ENCODE results near the gene TAT. TPM values are rescaled to one million over a fixed set of nuclear protein-coding genes. Genes with fewer than 3 reads are reported as not detected.

Gene TAT
- polyA plus RNA-seq, 3 donors, result not detected

DNA sequence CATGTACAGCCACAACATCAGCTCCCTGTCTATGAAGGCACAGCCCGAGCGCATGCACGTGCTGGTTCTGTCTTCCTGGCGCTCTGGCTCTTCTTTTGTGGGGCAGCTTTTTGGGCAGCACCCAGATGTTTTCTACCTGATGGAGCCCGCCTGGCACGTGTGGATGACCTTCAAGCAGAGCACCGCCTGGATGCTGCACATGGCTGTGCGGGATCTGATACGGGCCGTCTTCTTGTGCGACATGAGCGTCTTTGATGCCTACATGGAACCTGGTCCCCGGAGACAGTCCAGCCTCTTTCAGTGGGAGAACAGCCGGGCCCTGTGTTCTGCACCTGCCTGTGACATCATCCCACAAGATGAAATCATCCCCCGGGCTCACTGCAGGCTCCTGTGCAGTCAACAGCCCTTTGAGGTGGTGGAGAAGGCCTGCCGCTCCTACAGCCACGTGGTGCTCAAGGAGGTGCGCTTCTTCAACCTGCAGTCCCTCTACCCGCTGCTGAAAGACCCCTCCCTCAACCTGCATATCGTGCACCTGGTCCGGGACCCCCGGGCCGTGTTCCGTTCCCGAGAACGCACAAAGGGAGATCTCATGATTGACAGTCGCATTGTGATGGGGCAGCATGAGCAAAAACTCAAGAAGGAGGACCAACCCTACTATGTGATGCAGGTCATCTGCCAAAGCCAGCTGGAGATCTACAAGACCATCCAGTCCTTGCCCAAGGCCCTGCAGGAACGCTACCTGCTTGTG is 40.0 kb downstream of the TAT start:
- Mint-ChIP-seq H3K4me3 (no peak overlapping the region), H3K4me1 (no peaks in the 10 kb centered on the region), H3K36me3 (no peaks in the 10 kb centered on the region), H3K27ac (peak overlapping the region in 1 of 7 donors; percentile 32), H3K27me3 (ENCODE audit: low read depth in 3 of 3) (peaks cover 5 to 11% (median 10%) of the 10 kb centered on the region in 3 donors), H3K9me3 (peaks cover 0 to 2% (median 0%) of the 10 kb centered on the region in 7 donors)
- no peaks in the 10 kb centered on the region for H3K36me3 ChIP-seq (replicated peaks in 1 of 2; ENCODE audit: control insufficient read depth in 1 of 2, insufficient read depth in 2 of 2, low read length in 2 of 2)
- no peak for DNase-seq
- intact Hi-C loops (cut with micrococcal nuclease), result no loop called here
- H3K4me1 ChIP-seq (ENCODE audit: control insufficient read depth in 1 of 2, insufficient read depth in 2 of 2, low read length in 2 of 2), result no peaks in the 10 kb centered on the region
- no peak overlapping the region for H3K4me3 ChIP-seq (replicated peaks in 1 of 3; ENCODE audit: low read depth in 2 of 3, low read length in 3 of 3)
- H3K79me2 ChIP-seq (ENCODE audit: insufficient read depth, low read length), result no peaks in the 10 kb centered on the region
- no peak overlapping the region for H3K9ac ChIP-seq (ENCODE audit: insufficient read depth, low read length, poor library complexity, severe bottlenecking)
- 94% methylated on average over 27 of the region's 28 CpGs for WGBS (ENCODE audit: insufficient coverage)
- H2AFZ ChIP-seq (ENCODE audit: insufficient read depth, low read depth, low read length, poor library complexity, severe bottlenecking), result no peak overlapping the region
- no peaks in the 10 kb centered on the region for H4K20me1 ChIP-seq (ENCODE audit: insufficient read depth, low read length)
- H3K9me3 ChIP-seq (replicated peaks in 1 of 2; ENCODE audit: control insufficient read depth in 1 of 2, insufficient read depth in 1 of 2, low read length in 2 of 2), result no peaks in the 10 kb centered on the region
- H3K27ac ChIP-seq (ENCODE audit: low read depth in 1 of 2, low read length in 2 of 2), result no peak overlapping the region
- TF ChIP-seq, protein P1, sequence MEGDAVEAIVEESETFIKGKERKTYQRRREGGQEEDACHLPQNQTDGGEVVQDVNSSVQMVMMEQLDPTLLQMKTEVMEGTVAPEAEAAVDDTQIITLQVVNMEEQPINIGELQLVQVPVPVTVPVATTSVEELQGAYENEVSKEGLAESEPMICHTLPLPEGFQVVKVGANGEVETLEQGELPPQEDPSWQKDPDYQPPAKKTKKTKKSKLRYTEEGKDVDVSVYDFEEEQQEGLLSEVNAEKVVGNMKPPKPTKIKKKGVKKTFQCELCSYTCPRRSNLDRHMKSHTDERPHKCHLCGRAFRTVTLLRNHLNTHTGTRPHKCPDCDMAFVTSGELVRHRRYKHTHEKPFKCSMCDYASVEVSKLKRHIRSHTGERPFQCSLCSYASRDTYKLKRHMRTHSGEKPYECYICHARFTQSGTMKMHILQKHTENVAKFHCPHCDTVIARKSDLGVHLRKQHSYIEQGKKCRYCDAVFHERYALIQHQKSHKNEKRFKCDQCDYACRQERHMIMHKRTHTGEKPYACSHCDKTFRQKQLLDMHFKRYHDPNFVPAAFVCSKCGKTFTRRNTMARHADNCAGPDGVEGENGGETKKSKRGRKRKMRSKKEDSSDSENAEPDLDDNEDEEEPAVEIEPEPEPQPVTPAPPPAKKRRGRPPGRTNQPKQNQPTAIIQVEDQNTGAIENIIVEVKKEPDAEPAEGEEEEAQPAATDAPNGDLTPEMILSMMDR (IDR thresholded peaks at IDR 0.05), result no peak
- H3K4me2 ChIP-seq (replicated peaks; ENCODE audit: extremely low read depth, low read length, poor library complexity, severe bottlenecking), result no peak overlapping the region
- no peaks in the 10 kb centered on the region for H3K27me3 ChIP-seq (ENCODE audit: control insufficient read depth in 2 of 2, insufficient read depth in 2 of 2, low read length in 2 of 2)

- Mint-ChIP-seq H3K27me3 (ENCODE audit: low read depth in 3 of 3) (peaks cover 3 to 6% (median 5%) of the 10 kb centered on the region in 3 donors), H3K4me3 (no peak overlapping the region), H3K27ac (no peak overlapping the region), H3K4me1 (no peaks in the 10 kb centered on the region), H3K9me3 (no peaks in the 10 kb centered on the region), H3K36me3 (no peaks in the 10 kb centered on the region)
- no peak overlapping the region for H3K4me3 ChIP-seq (replicated peaks in 1 of 3; ENCODE audit: low read depth in 2 of 3, low read length in 3 of 3)
- H4K20me1 ChIP-seq (ENCODE audit: insufficient read depth, low read length), result no peaks in the 10 kb centered on the region
- H3K27me3 ChIP-seq (ENCODE audit: control insufficient read depth in 2 of 2, insufficient read depth in 2 of 2, low read length in 2 of 2), result no peaks in the 10 kb centered on the region
- 81% methylated on average over 2 of the region's 3 CpGs for WGBS (ENCODE audit: insufficient coverage)
- TF ChIP-seq, protein P1 (IDR thresholded peaks at IDR 0.05), result no peak
- H3K9ac ChIP-seq (ENCODE audit: insufficient read depth, low read length, poor library complexity, severe bottlenecking), result no peak overlapping the region
- intact Hi-C loops (cut with micrococcal nuclease), result no loop called here
- no peaks in the 10 kb centered on the region for H3K4me1 ChIP-seq (ENCODE audit: control insufficient read depth in 1 of 2, insufficient read depth in 2 of 2, low read length in 2 of 2)
- no peak for DNase-seq
- H3K9me3 ChIP-seq (replicated peaks in 1 of 2; ENCODE audit: control insufficient read depth in 1 of 2, insufficient read depth in 1 of 2, low read length in 2 of 2), result no peaks in the 10 kb centered on the region
- H3K4me2 ChIP-seq (replicated peaks; ENCODE audit: extremely low read depth, low read length, poor library complexity, severe bottlenecking), result no peak overlapping the region
- no peak overlapping the region for H3K27ac ChIP-seq (ENCODE audit: low read depth in 1 of 2, low read length in 2 of 2)
- H3K36me3 ChIP-seq (replicated peaks in 1 of 2; ENCODE audit: control insufficient read depth in 1 of 2, insufficient read depth in 2 of 2, low read length in 2 of 2), result no peaks in the 10 kb centered on the region
- no peak overlapping the region for H2AFZ ChIP-seq (ENCODE audit: insufficient read depth, low read depth, low read length, poor library complexity, severe bottlenecking)
- no peaks in the 10 kb centered on the region for H3K79me2 ChIP-seq (ENCODE audit: insufficient read depth, low read length)
Measured at GRCh38 chr16:71532366-71532765, 44.5 kb downstream of the TAT start.

Measured in CD14-positive monocyte (primary cell).